ENCODE results near the gene RASD2.
A peak's percentile ranks its signal among the peaks of the same experiment; 100 is the strongest.

Gene RASD2

DNA sequence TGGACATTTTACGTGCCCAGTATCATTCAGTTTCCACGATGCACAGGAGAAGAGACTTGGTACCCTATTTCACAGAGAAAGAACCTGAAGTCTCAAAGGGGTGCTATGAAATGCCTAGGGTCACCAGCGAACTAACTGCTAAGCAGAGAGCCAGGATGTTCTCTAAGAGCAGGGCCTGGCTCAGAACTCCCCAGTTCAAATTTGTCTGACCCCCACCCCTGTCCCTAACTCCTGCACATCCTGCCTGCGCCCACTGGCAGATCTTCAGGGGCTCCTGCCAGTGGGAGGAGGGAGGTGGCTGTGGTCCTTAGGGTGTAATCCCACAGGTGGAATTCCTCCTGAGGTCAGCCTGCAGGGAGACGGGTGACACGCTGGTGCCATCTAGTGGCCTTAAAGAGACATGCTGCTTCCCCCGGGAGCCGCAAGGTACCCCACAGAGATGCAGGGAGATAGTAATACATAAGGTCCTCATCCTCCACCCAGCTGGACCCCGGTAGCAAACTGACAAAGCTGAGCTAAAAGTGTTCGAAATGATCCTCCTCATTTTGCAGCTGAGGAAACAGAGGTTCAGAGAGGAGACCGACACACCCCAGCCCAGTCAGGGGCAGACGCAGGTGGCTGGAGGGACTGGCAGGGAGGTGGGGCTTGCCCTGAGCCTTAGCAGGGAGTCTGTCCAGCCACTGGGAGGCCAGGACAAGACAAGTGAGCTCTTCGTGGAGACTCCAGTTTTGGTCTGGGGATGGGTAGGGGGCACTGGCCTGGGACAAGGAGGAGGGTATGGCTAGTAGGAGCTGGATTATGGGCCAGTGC lies 42.4 kb downstream of the RASD2 start:
- peak; percentile 29 for DNase-seq (ENCODE audit: low read depth)

DNA sequence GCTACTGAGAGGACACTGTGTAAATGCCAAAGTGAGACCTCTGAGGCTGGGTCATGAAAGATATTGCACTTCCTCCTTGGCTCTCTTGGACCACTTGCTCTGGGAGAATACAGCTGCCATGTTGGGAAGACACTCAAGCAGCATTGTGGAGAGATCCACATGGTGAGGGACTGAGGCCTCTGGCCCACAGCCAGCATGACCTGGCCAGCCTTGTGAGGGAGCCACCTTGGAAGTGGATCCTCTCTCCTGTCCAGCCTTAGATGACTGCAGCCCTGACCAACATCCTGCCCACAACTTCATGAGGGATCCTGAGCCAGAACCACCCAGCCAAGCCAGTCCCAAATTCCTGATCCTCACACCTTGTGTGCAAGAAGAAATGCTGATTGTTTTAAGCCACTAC lies 46.1 kb downstream of the RASD2 start:
- DNase-seq (ENCODE audit: low read depth), result no peak

DNA sequence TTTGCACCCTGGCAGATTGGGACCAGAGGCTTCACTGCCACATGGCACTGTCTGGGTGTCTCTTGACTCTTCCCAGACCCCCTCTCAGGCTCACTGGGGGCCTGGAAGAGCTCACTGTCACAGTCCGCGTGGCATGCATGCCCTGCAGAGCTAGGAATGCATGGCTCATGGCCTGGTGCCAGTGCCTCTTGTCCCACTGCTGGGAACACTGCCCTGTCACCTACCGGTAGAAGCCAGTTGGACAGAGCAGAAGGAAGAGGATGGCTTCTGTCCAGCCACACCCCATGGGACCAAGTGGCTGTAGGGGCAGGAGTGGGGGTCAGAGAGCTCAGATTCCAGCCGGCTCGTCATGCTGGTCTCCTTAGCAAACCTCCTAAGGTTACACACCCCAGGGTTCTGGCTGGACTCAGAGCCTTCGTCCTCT lies 46.8 kb downstream of the RASD2 start:
- no peak for DNase-seq (ENCODE audit: low read depth)

GRCh38 chr22:35587896-35588295 lies 47.3 kb downstream of the RASD2 start:
- DNase-seq (ENCODE audit: low read depth), result no peak

DNA sequence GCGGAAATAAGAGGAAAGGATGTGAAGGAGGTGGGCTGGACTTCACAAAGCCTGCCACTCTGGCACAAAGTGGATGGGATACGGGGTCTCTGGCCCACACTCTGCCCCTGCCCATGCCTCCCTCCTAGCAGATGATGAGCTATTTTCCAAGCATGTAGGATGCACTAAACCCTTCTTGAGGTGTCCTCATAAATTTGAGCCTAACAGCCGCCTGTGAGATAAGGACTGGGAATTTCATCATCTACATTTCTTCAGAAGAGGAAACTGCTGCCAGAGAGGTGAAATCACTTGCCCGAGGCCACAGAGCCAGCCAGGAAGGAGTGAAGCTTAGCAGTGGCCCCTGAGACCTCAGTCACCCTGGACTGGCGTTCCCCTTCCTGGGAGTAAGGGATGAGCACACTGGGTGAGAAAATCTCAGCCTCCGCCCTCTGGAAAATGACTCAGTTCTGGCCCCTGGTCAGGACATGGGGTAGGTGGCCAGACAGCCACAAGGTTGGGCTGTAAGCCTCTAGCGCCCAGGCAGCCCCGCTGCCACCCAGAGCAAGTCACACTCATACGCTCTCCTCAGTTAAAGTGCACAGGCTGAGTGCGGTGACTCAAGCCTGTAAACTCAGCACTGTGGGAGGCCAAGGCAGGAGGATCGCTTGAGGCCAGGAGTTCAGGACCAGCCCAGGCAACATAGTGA lies 48.6 kb downstream of the RASD2 start:
- DNase-seq (ENCODE audit: low read depth), result peak; percentile 33

- no peak for DNase-seq (ENCODE audit: low read depth)
Measured at GRCh38 chr22:35589756-35590093, 49.1 kb downstream of the RASD2 start.

DNA sequence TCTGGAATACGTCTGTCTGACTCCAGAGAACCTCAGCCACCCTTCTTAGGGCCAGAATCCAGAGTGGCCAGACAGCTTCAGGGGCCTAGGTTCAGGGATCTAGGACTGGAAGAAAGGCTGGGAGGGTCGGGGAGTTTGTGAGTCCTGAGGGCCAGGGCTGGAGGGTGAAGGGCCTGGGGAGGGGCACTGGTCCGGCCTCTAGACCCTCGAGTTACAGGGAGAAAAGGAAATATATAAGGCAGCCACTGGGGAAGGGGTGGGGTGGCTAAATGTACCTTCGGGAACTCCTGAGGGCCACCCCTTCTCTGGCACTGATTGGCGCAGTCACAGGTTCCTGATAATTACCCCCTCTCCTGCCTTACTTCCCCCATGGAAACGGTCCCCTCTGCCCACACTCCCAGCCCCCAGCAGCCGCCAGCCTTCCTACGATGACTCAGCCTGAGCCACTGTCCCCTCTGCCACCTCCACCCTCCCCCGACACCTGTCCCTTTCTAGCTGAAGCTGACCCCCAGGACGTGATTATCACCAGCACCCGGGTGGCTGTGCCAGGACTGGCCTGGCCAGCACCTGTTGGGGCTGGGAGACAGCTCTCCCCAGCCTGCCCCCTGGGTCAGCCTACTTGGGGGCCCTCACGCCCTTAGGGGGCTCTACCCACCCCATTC lies 50.1 kb downstream of the RASD2 start:
- no peak for DNase-seq (ENCODE audit: low read depth)

DNA sequence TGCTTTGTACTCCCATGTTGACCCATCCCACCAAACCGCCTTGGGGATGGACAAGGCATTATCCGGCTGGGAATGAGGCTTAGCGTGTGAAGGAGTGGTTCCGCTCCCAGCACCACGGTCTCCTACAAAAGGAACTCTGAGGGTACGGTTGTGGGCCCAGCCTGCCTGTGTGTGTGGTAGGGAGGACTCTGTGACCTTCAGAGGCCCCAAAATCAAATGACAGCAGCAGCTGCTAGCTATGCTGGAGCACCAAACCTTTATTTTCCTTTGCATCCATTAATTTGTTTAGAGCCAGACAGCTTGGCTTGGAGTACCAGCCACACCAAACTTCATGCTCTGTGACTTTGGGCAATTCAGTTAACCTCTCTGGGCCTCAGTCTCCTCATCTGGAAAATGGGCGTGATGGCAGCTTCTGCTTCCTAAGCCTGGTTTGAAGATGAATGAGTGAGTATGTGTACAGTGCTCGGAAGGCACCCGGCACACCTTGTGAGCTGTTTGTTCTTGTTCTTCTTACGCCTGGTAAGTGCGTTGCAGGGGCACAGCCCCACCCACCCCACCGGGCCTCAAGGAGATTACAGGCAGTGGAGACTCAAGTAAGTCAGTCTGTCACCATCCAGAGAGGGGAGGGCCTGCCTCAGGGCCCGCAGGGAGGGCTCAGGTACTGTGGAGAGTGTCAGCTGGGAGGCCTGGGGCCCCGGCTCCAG lies 51.2 kb downstream of the RASD2 start:
- no peak for DNase-seq (ENCODE audit: low read depth)

GRCh38 chr22:35592418-35592967 lies 51.9 kb downstream of the RASD2 start:
- no peak for DNase-seq (ENCODE audit: low read depth)

- no peak for DNase-seq (ENCODE audit: low read depth)
Measured at GRCh38 chr22:35593071-35593890, 52.6 kb downstream of the RASD2 start.

- DNase-seq (ENCODE audit: low read depth), result no peak
Measured at GRCh38 chr22:35593891-35594470, 53.4 kb downstream of the RASD2 start.

DNA sequence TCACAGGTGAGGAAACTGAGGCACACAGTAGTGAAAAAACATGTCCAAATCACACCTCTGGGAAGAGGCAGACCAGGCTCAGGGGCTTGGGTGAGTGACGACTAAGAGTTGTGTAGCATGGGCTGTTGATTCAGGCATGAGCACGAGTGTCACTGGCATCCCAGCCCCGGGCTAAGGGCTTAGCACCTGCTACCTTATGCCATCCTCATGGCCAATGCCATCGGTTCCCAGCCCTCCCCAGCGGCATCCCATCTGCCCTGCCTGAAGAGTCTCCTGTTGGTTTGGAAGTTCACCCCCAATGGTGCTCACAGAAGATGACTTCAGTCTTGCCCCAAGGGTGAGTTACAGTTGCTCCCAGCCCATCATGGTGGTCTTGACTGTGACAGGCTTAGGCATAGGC lies 54.1 kb downstream of the RASD2 start:
- DNase-seq (ENCODE audit: low read depth), result no peak

GRCh38 chr22:35596821-35597220 lies 56.2 kb downstream of the RASD2 start:
- DNase-seq (ENCODE audit: low read depth), result peak; percentile 50

DNA sequence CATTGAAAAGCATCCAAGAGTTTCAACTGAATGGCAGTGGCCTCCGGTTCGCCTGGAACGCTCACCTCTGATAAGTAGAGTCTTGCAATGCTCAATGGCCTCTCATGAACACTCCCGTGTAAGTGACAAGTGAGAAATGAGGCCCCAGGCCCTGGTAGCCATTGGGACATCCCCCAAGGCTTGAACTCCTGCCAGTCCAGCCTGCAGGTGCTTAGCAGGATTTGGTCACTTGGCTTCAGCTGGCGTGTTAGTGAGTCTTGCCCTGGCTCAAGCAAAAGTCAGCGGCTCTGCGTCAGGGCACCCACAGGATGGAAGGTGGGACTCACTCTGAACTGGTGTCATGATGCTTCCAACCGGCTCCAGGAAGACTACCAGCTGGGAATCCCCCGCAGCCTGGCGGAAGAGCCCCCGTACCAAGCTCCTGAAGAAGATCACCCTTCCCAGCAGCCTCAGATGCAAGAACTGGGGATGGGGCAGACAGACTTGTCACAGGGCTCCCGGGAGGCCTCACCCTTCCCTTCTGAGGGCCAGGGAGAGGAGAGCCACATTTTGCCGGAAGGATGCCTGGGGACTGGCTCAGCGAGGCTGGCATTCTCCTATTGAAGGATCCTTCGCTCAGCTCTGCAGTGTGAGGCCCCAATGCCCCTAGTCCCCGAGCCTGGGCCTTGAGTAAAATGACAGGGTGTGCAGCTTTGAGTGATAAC lies 57.2 kb downstream of the RASD2 start:
- DNase-seq (ENCODE audit: low read depth), result no peak

GRCh38 chr22:35598396-35598710 lies 57.7 kb downstream of the RASD2 start:
- DNase-seq (ENCODE audit: low read depth), result no peak

DNA sequence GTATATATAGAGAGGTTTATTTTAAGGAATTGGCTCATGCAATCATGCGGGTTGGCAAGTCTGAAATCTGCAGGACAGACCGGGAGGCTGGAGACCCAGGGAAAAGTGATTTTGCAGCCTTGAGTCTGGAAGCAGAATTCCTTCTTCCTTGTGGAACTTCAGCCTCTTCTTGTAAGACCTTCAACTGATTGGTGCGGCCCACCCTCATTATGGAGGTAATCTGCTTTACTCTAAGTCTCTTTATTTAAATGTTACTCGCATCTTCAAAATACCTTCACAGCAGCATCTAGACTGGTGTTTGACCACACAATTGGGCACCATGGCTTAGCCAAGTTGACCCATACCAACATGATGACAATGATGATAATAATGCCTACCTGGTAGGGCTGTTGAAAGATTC lies 58.7 kb downstream of the RASD2 start:
- DNase-seq (ENCODE audit: low read depth), result no peak

GRCh38 chr22:35600476-35600875 lies 59.8 kb downstream of the RASD2 start:
- DNase-seq (ENCODE audit: low read depth), result no peak

GRCh38 chr22:35601013-35601580 lies 60.5 kb downstream of the RASD2 start:
- no peak for DNase-seq (ENCODE audit: low read depth)

DNA sequence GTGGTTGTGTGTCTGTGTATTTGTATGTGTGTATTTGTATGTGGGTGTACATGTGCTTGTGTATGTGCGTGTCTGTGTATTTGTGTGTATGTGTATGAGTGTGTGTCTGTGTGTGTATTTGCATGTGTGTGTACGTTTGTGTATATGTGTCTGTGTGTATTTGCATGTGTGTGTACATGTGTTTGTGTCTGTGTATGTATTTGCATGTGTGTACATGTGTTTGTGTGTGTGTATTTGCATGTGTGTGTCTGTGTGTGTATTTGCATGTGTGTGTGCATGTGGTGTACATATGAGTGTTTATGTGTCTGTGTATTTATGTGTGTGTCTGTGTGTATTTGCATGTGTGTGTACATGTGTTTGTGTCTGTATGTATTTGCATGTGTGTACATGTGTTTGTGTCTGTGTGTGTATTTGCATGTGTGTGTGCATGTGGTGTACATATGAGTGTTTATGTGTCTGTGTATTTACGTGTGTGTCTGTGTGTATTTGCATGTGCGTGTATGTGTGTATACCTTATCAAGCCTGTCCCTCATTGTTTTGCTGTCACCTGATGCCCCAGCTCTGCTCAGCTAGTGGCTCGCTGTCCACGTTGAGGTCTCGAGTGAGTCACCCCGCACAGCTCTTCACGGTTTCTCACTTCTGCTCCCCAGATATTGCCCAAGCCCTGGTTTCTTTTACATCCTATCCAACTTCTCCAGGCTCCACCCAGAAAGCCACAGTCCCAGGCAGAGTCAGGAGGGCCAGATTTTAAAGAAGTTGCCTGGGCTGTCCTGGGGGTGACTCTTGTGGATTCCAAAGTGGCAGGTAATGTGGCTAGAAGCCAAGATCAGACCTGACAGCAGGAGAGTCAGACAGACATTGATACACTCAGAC lies 61.3 kb downstream of the RASD2 start:
- peak; percentile 76 for DNase-seq (ENCODE audit: low read depth)

All from fibroblast of gingiva (primary cell).